Stimulated activated naive CD4-positive, alpha-beta T cell treated with Interleukin-2 at 50 U/mL for 16 hours (primary cell): Measurements from ENCODE around the gene SPATA1.
"Not testable (repeated sequence)": the region's sequence is repeated elsewhere in the genome, so short reads cannot be mapped to it uniquely, and the experiment has no call there.

Experiments used
- DNase-seq: peaks from one replicate; lab custom pipeline; 2025; lab: John Stamatoyannopoulos, UW

Gene SPATA1

DNA sequence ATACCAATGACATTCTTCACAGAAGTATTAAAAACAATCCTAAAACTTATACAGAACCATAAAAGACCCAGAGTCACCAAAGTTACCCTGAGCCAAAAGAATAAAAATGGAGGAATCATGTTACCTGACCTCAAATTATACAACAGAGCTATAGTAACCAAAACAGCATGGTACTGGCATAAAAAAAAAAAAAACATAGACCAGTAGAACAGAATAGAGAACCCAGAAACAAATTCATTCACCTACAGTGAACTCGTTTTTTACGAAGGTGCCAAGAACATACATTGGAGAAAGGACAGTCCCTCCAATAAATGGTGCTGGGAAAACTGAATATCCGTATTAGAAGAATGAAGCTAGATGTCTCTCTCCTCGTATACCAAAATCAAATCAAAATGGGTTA lies 2.8 kb downstream of the SPATA1 start:
- no peak for DNase-seq

DNA sequence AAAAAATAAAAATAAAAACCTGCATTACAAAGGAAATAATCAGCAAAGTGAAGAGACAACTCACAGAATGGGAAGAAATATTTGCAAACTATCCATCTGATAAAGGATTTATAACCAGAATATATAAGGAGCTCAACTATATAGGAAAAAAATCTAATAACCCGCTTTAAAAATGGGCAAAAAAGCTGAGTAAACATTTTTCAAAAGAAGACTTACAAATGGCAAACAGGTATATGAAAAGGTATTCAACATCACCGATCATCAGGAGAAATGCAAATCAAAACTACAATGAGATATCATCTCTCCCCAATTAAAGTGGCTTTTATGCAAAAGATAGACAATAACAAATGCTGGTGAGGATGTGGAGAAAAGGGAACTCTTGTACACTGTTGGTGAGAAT lies 4.0 kb downstream of the SPATA1 start:
- no peak for DNase-seq

DNA sequence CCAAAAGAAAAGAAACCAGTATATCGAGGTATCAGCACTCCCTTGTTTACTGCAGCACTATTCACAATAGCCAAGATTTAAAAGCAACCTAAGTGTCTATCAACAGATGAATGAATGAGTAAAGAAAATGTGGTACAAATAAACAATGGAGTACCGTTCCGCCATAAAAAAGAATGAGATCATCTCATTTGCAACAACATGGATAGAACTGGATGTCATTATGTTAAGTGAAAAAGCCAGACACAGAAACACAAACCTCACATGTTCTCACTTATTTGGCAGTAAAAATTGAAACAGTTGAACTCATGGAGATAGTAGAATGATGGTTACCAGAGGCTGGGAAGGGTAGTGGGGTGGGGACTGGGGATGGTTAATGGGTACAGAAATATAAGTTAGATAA lies 4.5 kb downstream of the SPATA1 start:
- DNase-seq = no peak

DNA sequence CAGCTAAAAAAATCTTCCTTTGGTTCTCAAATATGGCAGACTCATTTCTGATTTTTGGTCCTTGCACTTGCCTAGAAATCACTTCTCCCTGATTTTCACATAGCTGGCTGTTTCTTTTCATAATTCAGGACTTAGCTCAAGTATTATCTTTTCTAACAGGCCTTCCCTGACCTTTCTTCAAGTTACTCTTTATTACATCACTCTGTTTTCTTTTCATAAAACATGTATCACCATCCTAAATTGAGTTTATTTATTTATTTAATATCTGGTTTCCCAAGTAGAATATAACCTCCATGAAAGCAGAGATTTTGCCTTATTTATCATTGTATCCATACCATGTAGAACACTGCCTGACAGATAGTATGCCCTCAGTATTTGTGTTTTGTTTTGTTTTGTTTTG lies 18.4 kb downstream of the SPATA1 start:
- no peak for DNase-seq

DNA sequence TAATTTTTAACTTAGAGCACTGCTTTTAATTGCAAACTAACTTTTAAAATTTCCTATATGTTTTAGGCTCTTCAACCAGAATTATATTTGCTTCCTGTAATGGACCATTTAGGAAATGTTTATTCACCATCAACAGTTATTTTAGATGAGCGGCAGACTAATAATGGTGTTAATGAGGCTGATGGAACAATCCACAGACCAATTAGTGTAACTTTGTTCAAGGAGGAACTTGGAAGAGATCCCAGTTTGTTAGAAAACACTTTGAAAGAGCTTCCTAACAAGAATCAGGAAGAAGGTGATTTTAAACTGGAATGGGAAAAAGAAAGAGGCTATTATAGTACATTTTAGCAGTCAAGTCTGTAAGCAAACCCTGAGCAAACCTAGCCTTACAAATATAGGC lies 19.6 kb downstream of the SPATA1 start:
- no peak for DNase-seq

DNA sequence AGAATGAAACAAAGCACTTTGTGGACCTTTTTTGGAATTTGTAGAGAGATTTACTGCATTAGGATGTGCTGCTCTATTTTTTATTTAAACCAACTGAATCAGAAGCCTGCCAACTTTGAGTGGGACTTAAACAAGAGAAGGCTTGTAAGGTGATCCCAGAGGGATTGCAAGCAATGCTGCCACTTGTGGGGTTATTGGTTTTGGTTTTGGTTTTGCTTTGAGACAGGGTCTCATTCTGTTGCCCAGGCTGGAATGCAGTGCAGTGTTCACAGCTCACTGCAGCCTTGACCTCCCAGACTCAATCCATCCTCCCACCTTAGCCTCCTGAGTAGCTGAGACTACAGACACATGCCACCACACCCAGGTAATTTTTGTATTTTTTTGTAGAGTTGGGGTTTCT lies 32.4 kb downstream of the SPATA1 start:
- no peak for DNase-seq

DNA sequence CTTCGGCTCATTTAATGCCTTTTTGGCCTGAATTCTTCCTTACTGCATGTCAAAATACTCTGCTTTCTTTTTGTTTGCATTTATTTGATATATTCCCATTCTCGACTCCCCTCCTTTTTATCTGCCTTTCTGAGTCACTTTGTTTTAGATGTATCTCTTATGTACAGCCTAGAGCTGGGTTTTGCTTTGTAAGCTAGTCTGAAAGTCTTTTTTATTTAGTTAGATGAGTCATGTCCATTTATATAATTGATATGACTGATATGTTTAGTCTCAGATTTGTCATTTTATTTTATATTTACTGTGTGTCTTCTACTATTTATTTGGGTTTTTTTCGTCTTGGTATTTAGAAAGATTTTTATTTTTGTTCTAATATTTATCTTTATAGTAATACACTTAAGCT lies 33.8 kb downstream of the SPATA1 start:
- DNase-seq = no peak

DNA sequence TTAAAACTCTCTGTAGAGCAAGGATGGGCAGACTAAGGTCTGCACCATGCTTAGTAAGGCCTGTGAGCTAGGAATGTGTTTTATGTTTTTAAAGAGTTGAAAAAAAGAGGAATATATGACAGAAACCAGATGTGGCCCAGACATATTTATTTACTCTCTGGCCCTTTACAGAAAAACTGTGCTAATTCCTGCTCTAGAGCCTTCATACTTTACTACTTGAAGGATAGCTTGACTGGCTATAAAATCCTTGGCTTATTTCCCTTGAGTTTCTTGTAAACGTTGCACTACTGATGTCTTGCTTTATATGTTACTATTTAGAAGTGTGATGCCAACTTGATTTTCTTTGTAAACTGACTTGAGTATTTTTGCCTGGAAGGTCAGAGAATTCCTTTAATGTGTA lies 34.6 kb downstream of the SPATA1 start:
- no peak for DNase-seq

DNA sequence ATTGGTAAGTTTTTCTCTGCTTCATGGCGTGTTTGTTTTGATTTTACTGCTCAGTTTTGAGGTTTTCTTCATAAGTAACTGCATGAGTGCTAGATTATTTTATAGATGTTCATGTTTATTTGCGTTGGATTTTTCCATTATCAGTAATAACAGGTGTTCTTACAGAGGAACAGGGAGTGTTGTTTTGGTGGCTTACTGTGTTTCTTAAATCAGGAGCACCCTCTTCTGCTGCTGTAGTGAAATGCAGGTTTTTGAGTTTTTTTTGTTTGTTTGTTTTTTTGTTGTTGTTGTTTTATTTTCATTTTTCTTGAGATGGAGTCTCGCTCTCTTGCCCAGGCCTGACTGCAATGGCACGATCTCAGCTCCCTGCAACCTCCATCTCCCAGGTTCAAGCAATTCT lies 35.5 kb downstream of the SPATA1 start:
- DNase-seq = no peak

DNA sequence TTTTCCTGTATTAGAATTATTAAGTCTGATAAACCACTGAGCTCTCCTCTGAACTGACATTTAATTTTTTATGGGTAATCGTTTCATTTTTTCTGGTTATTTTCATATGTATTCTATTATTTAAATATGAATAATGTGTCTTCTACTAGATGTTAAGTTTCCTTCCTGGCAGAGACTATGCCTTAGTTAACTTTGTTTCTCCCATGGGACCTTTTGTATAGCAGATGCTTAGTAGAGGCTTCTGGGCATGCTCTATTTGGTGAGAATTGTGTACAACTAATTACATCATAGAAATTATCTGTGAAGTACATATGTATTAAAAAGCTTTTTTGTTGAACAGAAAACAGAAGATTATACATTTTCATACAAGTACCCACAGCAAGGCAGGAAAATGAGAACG lies 44.6 kb downstream of the SPATA1 start:
- DNase-seq = no peak

DNA sequence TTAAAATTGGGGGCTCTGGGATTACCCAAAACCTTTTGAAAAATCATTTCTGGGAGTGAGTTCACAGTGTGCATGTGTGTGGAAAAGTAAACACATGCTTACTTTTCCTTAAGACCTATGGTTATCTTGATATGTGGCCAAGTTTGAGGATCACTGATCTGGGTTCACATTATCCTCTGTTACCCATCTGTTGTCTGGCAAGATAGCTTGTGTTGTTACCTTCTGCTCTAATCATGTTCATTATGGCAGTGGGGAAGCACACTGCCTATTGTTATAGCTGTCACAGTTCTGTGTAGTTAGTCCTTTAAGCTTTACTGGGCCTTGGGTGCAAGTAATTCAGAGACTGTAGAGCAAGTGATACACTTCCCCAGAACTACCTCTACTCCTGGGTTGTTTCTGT lies 63.0 kb downstream of the SPATA1 start:
- DNase-seq = no peak

DNA sequence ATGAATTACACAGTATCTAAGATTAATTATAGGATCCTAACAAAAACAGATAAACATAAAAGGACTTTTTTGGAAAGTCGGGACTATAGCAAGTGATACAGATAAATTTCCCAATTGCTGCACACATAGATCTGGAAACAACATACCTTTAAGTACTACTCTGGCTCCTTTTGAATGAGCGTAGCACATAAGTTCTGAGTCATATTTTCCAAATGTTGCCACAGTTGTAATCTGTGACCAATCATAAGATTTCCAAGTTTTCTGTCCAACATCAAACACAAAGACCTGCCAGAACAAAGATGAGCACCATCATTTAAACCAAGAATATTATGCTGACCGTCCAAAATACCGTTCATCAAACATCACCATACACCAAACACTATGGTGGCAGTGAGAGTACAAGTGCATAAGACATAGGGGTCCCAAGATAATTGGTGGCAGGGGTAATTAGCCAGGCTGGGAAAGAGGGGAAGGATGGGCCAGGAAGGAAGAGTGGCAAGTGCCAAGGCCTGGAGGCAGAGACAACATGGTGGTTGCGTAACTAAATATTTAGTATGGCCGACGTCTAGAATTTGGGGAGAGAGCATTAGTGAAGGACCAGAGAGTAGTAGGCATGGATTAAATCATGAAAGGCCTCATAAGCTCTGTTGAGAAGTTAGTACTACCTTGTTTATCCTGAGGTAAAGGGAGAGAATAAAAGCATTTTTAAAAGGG lies 64.4 kb downstream of the SPATA1 start:
- no peak for DNase-seq

DNA sequence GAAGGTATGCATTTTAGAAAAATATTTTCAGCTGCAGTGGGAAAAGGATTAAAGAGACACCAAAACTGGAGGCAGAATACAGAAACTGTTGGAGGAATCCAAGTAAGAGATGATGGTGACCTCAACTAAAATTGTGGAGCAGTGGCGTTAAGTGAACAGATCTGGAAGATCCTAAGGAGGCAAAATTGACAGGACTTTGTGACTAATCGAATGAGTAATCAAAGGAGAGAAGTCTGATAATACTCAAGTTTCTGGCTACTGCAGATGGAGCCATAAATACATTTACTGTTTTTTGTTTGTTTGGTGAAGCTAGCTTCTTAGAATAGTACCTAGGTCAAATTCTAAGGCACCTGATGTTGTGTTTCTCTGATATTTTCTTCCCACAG lies 65.0 kb downstream of the SPATA1 start:
- no peak for DNase-seq

DNA sequence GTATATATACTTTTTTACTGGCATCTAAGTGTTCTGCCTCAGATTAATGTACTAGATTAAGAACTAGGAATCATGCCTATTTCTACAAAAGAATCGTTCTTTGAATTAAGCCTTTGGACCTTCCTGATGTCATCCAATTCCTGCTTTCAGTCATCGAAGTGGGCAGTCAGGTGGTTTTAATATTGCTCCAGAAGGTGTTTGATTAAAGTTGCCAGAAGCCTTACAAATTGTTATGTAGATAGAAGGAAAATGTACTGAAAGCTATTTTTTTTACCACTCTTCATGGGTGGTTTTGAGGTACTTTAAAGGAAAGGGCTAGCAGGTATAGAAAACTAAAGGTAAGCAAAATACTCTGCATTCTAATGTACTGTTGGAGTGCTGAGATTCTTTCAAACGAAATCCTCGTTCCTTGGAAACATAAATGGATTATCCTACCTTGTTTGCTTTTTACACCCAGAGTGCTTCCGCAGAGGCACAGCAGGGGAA lies 67.3 kb downstream of the SPATA1 start:
- no peak for DNase-seq

DNA sequence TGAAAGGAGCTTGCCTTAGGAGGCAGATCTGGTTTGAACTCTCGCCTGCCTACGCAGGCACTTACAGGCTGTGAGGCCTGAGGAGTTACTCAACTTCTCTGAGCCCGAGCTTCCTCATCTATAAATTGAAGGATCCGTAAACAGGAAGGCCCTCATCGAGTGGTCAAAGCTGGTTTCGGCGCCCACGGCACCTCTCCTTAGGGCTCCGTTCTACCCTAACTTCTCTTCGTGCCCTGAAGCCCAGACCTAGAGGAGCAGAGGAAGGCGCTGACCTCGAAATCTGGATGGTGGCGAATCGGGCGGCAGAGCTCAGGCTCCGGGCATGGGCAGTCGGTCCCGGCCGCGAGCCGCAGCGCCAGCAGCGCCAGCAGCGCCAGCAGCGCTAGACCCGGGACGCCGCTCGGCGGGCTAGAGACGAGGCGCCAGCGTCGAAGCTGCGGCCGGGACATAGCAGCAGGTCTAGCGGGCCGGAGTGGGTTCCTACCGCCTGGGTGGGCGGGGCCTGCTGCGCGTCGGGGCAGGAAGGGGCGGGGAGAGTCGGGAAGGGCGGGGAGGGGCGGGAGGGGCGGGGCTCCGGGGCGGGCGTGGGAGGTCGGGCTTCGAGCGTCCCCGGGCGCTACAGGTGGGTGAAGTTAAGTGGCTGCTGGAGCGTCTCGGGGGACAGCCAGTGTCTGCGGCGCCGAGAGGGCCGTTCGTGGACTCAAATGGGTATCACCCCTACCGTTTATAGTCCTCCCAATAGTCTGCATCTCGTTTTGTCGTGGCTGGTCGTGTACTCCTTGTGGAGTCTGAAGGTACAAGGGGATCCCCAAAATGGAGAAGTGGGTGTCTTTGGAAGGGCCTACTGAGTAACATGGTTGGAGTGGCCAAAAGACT lies 68.0 kb downstream of the SPATA1 start, which contains the start of gene CTBS:
Gene CTBS, minus strand, starts transcription at position 474 of the 876 bp plus-strand sequence. Its CDS starts 25 bp downstream, at position 449.
- DNase-seq = peak; percentile 85

DNA sequence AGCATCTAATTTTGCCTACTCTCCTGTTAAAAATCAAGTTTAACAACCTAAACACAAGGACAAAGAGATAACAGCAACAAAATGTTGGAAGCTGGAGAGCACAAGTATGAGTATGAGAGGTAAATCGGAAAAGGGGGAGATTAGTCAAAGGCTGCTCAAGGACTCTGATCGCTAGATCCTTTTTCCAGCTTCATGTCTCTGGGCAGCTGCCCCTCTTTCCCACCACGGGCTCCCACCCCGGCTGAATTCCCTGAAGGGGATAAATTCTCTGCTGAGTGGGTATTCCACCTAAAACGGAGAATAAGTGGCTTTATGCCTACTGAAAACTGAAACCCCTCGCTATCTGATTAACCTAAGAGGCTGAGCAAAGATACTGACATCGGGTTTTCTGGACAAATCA lies 68.8 kb downstream of the SPATA1 start:
- DNase-seq = no peak

DNA sequence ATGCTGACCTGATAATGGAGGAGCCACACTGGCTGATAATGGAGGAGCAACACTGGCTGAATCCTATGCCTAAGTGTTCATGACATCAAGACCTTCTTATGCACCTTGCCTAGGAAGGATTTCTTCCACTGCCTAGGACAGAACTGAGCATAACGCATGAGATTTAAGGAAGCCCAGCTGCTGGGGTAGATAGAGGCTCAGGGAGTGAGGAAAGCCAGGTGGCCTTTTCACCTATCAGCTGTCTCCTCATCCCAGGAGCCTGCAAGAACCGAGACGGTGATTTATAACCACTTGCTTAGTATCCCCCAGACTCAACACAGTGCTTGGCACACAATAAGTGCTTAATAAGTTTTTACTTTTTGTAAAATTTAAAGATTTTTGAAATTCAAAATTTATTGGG lies 75.5 kb downstream of the SPATA1 start:
- no peak for DNase-seq

DNA sequence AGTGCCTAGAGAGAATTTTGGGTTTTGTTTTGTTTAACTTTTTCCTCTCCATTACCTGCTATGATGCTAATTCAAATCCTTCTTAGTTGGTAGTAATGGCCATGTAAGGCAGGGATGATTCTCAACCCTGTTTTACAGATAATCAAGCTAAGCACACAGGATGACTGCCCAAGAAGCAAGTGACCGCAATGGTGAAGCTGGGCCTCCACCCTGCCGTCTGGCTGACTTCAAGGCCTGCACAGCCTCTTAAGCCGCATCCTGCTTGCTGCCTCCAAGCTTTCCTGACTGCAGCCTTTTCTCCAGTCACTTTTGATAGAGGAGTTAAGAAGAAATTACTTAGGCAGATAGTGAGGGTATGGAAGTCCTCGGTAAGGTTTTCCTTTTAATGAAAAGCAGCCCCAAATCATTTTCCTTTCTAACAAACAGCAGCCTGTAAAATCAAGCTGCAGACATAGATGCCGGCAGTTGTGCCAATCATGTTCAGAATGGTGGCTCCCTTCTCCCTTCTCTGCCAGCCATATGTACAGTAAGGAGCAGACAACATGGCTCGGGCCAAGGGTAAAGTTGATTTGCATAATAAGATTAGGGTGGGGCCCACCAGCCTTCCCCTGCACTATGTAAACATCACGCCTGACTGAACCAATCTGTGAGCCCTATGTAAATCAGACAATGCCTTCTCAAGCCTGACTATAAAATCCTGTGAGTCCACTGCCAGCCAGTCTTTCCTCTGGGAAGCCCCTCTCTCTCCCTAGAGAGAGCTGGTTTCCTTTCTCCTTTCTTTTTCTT lies 76.8 kb downstream of the SPATA1 start:
- DNase-seq = no peak

DNA sequence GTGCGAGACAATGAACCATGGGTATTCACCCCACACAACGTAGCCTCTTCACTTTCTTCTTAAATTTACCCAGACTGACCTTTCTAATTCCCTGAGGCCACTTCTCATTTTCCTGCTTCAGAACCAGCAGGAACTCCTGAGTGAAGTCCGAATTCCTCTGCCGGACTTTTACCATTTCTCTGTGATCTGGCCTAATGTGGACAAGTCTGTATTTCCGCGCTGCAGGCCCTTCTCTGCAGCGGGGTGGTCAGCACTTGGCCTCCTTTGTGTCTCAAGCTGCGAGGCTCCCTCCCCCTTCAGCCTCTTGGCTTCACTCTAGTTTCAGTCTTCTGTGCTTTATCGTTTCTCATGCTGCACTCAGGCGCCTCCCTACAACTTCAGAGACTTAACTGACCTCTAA lies 77.5 kb downstream of the SPATA1 start:
- DNase-seq = no peak

DNA sequence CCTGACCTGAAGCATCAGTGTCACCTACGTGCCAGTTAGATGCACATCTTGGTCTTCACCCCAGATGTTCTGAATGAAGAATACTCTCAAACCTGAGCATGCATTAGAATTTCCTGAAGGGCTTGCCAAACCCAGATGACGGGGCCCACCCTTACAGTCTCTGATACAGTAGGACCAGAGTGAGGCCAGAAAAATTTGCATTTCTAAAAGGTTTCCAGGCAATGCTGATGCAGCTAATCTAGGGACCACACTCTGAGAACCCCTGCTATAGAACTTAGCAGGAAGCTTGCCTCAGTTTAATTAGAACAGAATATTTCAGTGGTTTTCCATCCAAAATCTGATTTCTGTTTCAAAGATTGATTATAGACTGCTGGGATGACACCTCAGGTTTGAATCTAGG lies 77.9 kb downstream of the SPATA1 start:
- no peak for DNase-seq

DNA sequence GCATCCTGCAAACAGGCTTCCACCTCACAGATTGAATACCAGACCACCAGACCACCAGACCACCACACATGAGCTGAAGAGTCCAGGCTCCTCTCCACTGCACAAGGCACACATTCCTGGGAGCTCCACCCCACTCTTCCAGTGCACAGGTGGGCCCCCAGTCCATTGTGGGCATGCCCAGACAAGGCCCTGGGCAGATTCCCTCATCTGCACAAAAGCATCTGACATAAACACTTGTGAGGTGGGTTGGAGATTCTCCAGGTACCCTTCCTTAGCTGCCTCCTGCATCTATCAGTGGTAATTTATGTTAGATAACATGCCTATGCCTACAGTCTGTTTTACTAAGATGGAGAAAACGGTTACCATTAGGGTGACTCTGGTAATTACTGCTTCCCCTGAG lies 79.6 kb downstream of the SPATA1 start:
- DNase-seq = no peak

DNA sequence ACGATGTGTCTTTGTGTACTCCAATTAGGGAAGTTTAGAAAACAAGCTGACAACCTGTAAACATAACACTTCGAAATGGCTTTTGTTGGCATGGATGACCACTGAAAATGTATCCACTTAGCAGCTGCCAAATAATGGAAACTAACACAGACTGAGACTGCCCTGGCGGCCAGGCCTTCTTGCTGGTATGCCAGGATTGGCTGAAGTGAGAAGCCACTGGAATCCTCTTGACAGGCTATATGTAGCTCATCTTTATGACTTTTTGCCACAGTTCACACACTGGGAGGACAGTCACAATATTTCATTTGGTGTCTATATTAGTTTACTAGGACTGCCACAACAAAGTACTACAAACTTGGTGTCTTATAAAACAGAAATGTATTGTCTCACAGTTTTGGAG lies 80.9 kb downstream of the SPATA1 start:
- no peak for DNase-seq

DNA sequence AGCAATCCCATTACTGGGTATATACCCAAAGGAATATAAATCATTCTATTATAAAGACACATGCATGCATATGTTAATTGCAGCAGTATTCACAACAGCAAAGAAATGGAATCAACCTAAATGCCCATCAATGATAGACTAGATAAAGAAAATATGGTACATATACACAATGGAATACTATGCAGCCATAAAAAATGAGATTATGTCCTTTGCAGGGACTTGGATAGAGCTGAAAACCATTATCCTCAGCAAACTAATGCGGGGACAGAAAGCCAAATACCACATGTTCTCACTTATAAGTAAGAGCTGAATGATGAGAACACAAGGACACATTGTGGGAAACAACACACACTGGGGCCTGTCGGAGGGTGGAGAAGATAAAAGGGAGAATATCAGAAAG lies 88.8 kb downstream of the SPATA1 start:
- not testable (repeated sequence) for DNase-seq
